HL-60 (cell line): ENCODE results near the gene ICAM2.
"Not testable (repeated sequence)": the region's sequence is repeated elsewhere in the genome, so short reads cannot be mapped to it uniquely, and the experiment has no call there.

Experiments
- GABPA ChIP-seq: IDR thresholded peaks from 2 replicates; pipeline ENCODE4 v1.6.1; 2012; ENCODE audit warnings: low read depth
- POLR2AphosphoS5 ChIP-seq: IDR thresholded peaks from 2 replicates; pipeline ENCODE4 v1.6.1; 2012; ENCODE audit warnings: low read depth
- TF ChIP-seq, protein P1 (sequence below): IDR thresholded peaks from one replicate; pipeline ENCODE4 v1.5.1; 2011; ENCODE audit warnings: low read length, control low read depth, inconsistent platforms; ENCODE audit not compliant: insufficient read depth
- TF ChIP-seq, protein P2 (sequence below): IDR thresholded peaks from 2 replicates; pipeline ENCODE4 v1.6.1; 2012; ENCODE audit warnings: low read depth; ENCODE audit not compliant: insufficient replicate concordance

DNA sequence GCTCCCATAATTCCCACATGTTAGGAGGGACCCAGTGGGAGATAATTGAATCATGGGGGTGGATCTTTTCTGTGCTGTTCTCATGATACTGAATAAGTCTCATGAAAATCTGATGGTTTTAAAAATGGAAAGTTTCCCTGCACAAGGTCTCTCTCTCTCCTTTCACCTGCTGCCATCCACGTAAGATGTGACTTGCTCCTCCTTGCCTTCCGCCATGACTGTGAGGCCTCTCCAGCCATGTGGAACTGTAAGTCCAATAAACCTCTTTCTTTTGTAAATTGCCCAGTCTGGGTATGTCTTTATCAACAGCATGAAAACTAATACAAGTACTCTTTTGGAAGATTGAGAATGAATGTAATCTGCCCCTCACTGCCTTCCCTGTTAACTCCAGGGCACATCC is 37.8 kb downstream of the ICAM2 start:
- not testable (repeated sequence) for TF ChIP-seq POLR2AphosphoS5, GABPA
- TF ChIP-seq, protein P1, sequence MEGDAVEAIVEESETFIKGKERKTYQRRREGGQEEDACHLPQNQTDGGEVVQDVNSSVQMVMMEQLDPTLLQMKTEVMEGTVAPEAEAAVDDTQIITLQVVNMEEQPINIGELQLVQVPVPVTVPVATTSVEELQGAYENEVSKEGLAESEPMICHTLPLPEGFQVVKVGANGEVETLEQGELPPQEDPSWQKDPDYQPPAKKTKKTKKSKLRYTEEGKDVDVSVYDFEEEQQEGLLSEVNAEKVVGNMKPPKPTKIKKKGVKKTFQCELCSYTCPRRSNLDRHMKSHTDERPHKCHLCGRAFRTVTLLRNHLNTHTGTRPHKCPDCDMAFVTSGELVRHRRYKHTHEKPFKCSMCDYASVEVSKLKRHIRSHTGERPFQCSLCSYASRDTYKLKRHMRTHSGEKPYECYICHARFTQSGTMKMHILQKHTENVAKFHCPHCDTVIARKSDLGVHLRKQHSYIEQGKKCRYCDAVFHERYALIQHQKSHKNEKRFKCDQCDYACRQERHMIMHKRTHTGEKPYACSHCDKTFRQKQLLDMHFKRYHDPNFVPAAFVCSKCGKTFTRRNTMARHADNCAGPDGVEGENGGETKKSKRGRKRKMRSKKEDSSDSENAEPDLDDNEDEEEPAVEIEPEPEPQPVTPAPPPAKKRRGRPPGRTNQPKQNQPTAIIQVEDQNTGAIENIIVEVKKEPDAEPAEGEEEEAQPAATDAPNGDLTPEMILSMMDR = not testable (repeated sequence)
- TF ChIP-seq, protein P2, sequence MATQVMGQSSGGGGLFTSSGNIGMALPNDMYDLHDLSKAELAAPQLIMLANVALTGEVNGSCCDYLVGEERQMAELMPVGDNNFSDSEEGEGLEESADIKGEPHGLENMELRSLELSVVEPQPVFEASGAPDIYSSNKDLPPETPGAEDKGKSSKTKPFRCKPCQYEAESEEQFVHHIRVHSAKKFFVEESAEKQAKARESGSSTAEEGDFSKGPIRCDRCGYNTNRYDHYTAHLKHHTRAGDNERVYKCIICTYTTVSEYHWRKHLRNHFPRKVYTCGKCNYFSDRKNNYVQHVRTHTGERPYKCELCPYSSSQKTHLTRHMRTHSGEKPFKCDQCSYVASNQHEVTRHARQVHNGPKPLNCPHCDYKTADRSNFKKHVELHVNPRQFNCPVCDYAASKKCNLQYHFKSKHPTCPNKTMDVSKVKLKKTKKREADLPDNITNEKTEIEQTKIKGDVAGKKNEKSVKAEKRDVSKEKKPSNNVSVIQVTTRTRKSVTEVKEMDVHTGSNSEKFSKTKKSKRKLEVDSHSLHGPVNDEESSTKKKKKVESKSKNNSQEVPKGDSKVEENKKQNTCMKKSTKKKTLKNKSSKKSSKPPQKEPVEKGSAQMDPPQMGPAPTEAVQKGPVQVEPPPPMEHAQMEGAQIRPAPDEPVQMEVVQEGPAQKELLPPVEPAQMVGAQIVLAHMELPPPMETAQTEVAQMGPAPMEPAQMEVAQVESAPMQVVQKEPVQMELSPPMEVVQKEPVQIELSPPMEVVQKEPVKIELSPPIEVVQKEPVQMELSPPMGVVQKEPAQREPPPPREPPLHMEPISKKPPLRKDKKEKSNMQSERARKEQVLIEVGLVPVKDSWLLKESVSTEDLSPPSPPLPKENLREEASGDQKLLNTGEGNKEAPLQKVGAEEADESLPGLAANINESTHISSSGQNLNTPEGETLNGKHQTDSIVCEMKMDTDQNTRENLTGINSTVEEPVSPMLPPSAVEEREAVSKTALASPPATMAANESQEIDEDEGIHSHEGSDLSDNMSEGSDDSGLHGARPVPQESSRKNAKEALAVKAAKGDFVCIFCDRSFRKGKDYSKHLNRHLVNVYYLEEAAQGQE = not testable (repeated sequence)
